Esophagus squamous epithelium (tissue), 5 donors: Measurements from ENCODE around the gene TTC16. TPM values are rescaled to one million over a fixed set of nuclear protein-coding genes. Genes with fewer than 3 reads are reported as not detected.
A peak's percentile ranks its signal among the peaks of the same experiment; 100 is the strongest.

Source experiments
- DNase-seq: peaks from one replicate; lab custom pipeline; 2025; lab: John Stamatoyannopoulos, UW
- H3K27ac ChIP-seq, 4 donors: fragments of 200-600 bp; sonication (generic); one replicate each; pipeline ENCODE4 v1.5.1; 2016 to 2019; ENCODE audit warnings: mild to moderate bottlenecking in 1 of 4
- H3K27me3 ChIP-seq, 4 donors: fragments of 200-600 bp; sonication (generic); 1 replicate in 3 of 4; 2 replicates in 1 of 4; pipeline versions ENCODE4 v1.5.1 to v1.6.0; 2017 to 2021; ENCODE audit warnings: antibody characterized with exemption in 1 of 4
- H3K36me3 ChIP-seq, 3 donors: fragments of 200-600 bp; sonication (generic); one replicate each; pipeline ENCODE4 v1.5.1; 2016 to 2019
- H3K4me1 ChIP-seq, 3 donors: fragments of 200-600 bp; sonication (generic); one replicate each; pipeline ENCODE4 v1.5.1; 2017 to 2019
- H3K4me3 ChIP-seq, 4 donors: fragments of 200-600 bp; sonication (generic); 1 replicate in 3 of 4; 2 replicates in 1 of 4; pipeline ENCODE4 v1.5.1; 2016 to 2019; ENCODE audit warnings: mild to moderate bottlenecking in 2 of 4, moderate library complexity in 1 of 4
- H3K9me3 ChIP-seq, 3 donors: fragments of 200-600 bp; sonication (generic); one replicate each; pipeline ENCODE4 v1.5.1; 2016 to 2019
- CTCF ChIP-seq, 6 experiments: fragments of 450-650 bp in 4 of 6; fragments of 200-600 bp in 2 of 6; sonication (generic) in 2 of 6; IDR thresholded peaks; one replicate each; pipeline ENCODE4 v1.5.1; 2016 to 2019; ENCODE audit warnings: antibody characterized with exemption in 6 of 6, mild to moderate bottlenecking in 4 of 6, moderate library complexity in 4 of 6
- POLR2A ChIP-seq, 4 donors: fragments of 450-650 bp; IDR thresholded peaks; one replicate each; pipeline ENCODE4 v1.6.1; 2017; ENCODE audit warnings: antibody characterized with exemption in 4 of 4, mild to moderate bottlenecking in 4 of 4, moderate library complexity in 3 of 4
- WGBS, 2 donors: methylation state at CpG; one replicate each; pipeline ENCODE4 v1.1.5; 2018; 5-methylcytosine and 5-hydroxymethylcytosine counted together
- intact Hi-C: fragments of 100-400 bp; cut with DNase I; formaldehyde crosslinking; loops from one replicate; pipeline ENCODE4 v1.15.0; 2022
- total RNA-seq, 4 donors: library from RNA; depleted of rRNA; stranded (reverse); fragments of >200 nt; gene quantifications; one replicate each; pipeline ENCODE4 v1.1.0, GENCODE V29; 2016
- donor health status: DM: yes; HTN: yes; CAD: no.

Gene TTC16
- total RNA-seq, 4 donors from 2014 or later = under 0.01 to 0.23 TPM; not detected in 2

GRCh38 chr9:127770905-127771569, 55.2 kb downstream of the TTC16 start:
- Histone ChIP-seq H3K4me1 (peaks cover 5 to 63% (median 30%) of the 10 kb centered on the region in 3 donors), H3K27ac (peak overlapping the region; percentile 73 to 82 (median 82)), H3K36me3 (no peaks in the 10 kb centered on the region), H3K27me3 (no peaks in the 10 kb centered on the region), H3K9me3 (no peaks in the 10 kb centered on the region), H3K4me3 (peak overlapping the region; percentile 39 to 77 (median 56))
- peak; percentile 92 for DNase-seq
- intact Hi-C loops = no loop called here
- WGBS, 2 donors = 0 to 33% methylated on average over 1 to 14 of the region's 43 CpGs
- peak in 1 of 6 experiments; percentile 12 for TF ChIP-seq CTCF (IDR thresholded peaks at IDR 0.05)
- peak in 2 of 4 donors; percentile 53 to 61 for TF ChIP-seq POLR2A (IDR thresholded peaks at IDR 0.05)

GRCh38 chr9:127771570-127772189, 55.8 kb downstream of the TTC16 start:
- DNase-seq = no peak
- H3K4me3 ChIP-seq = peak overlapping the region; percentile 39 to 77 (median 56)
- 4 to 12% methylated on average over 6 to 11 of the region's 19 CpGs for WGBS, 2 donors
- TF ChIP-seq CTCF (IDR thresholded peaks at IDR 0.05) (peak in 1 of 6 experiments; percentile 3), POLR2A (IDR thresholded peaks at IDR 0.05) (no peak)
- H3K27me3 ChIP-seq = no peaks in the 10 kb centered on the region
- H3K36me3 ChIP-seq = no peaks in the 10 kb centered on the region
- intact Hi-C loops = no loop called here
- H3K9me3 ChIP-seq = no peaks in the 10 kb centered on the region
- peaks cover 5 to 56% (median 26%) of the 10 kb centered on the region in 3 donors for H3K4me1 ChIP-seq
- H3K27ac ChIP-seq = peak overlapping the region; percentile 54 to 82 (median 82)

GRCh38 chr9:127772603-127773002, 56.7 kb downstream of the TTC16 start:
- H3K9me3 ChIP-seq = no peaks in the 10 kb centered on the region
- WGBS, 2 donors = 91 to 96% methylated on average over 5 of the region's 5 CpGs
- H3K4me3 ChIP-seq = no peak overlapping the region
- no peaks in the 10 kb centered on the region for H3K36me3 ChIP-seq
- no peak for DNase-seq
- peaks cover 5 to 47% (median 17%) of the 10 kb centered on the region in 3 donors for H3K4me1 ChIP-seq
- TF ChIP-seq CTCF (IDR thresholded peaks at IDR 0.05) (no peak), POLR2A (IDR thresholded peaks at IDR 0.05) (no peak)
- H3K27ac ChIP-seq = no peak overlapping the region
- intact Hi-C loops = no loop called here
- no peaks in the 10 kb centered on the region for H3K27me3 ChIP-seq

GRCh38 chr9:127773272-127773671, 57.4 kb downstream of the TTC16 start:
- Histone ChIP-seq H3K27ac (no peak overlapping the region), H3K36me3 (no peaks in the 10 kb centered on the region), H3K4me3 (no peak overlapping the region), H3K9me3 (no peaks in the 10 kb centered on the region), H3K4me1 (peaks cover 5 to 41% (median 13%) of the 10 kb centered on the region in 3 donors), H3K27me3 (no peaks in the 10 kb centered on the region)
- 80 to 93% methylated on average over 2 to 3 of the region's 3 CpGs for WGBS, 2 donors
- intact Hi-C loops = no loop called here
- DNase-seq = no peak
- TF ChIP-seq CTCF (IDR thresholded peaks at IDR 0.05) = no peak
- no peak for TF ChIP-seq POLR2A (IDR thresholded peaks at IDR 0.05)

- Histone ChIP-seq H3K4me3 (no peak overlapping the region), H3K4me1 (peaks cover 5 to 41% (median 17%) of the 10 kb centered on the region in 3 donors), H3K36me3 (no peaks in the 10 kb centered on the region), H3K27me3 (no peaks in the 10 kb centered on the region), H3K9me3 (no peaks in the 10 kb centered on the region), H3K27ac (no peak overlapping the region)
- no peak for DNase-seq
- WGBS, 2 donors = 70 to 80% methylated on average over 2 to 4 of the region's 10 CpGs
- TF ChIP-seq CTCF (IDR thresholded peaks at IDR 0.05) (no peak), POLR2A (IDR thresholded peaks at IDR 0.05) (no peak)
- intact Hi-C loops = no loop called here
These were observed 58.1 kb downstream of the TTC16 start for GRCh38 chr9:127773981-127774380.
